MM.1S (cell line): Measurements from ENCODE around the gene MYH11.
"Not testable (repeated sequence)": the region's sequence is repeated elsewhere in the genome, so short reads cannot be mapped to it uniquely, and the experiment has no call there.

Source experiments
- DNase-seq: peaks from one replicate; pipeline ENCODE4 v3.0.0-alpha.2; 2015
- H2AFZ ChIP-seq: fragments of 300-600 bp; sonication (generic); 2 replicates; pipeline ENCODE4 v1.6.0; 2016; ENCODE audit warnings: antibody characterized with exemption, low read length
- H3F3A ChIP-seq: fragments of 300-600 bp; sonication (generic); 2 replicates; pipeline ENCODE4 v1.6.1; 2016; ENCODE audit warnings: mild to moderate bottlenecking, antibody characterized with exemption, low read length, moderate library complexity, mixed read lengths; ENCODE audit not compliant: insufficient read depth
- H3K27ac ChIP-seq: fragments of 300-600 bp; sonication (generic); 2 replicates; pipeline ENCODE4 v1.5.1; 2016; ENCODE audit warnings: mild to moderate bottlenecking, low read length
- H3K27me3 ChIP-seq: fragments of 300-600 bp; sonication (generic); replicated peaks from 2 replicates; pipeline ENCODE4 v1.6.0; 2016; ENCODE audit warnings: low read length; ENCODE audit not compliant: insufficient read depth
- H3K36me3 ChIP-seq: fragments of 300-600 bp; sonication (generic); replicated peaks from 2 replicates; pipeline ENCODE4 v1.6.1; 2016; ENCODE audit warnings: mild to moderate bottlenecking, low read length, mixed read lengths; ENCODE audit not compliant: insufficient read depth
- H3K4me1 ChIP-seq: fragments of 300-600 bp; sonication (generic); 2 replicates; pipeline ENCODE4 v1.6.1; 2016; ENCODE audit warnings: low read length, mixed read lengths
- H3K4me2 ChIP-seq: fragments of 300-600 bp; sonication (generic); 2 replicates; pipeline ENCODE4 v1.6.0; 2016; ENCODE audit warnings: low read depth, low read length
- H3K4me3 ChIP-seq: fragments of 300-600 bp; sonication (generic); 2 replicates; pipeline ENCODE4 v1.5.1; 2016; ENCODE audit warnings: low read length, mixed read lengths
- H3K79me2 ChIP-seq: fragments of 300-600 bp; sonication (generic); 2 replicates; pipeline ENCODE4 v1.6.1; 2016; ENCODE audit warnings: mixed run types, low read length, mixed read lengths
- H3K9ac ChIP-seq: fragments of 300-600 bp; sonication (generic); 2 replicates; pipeline ENCODE4 v1.6.1; 2016; ENCODE audit warnings: low read length, mixed read lengths
- H3K9me2 ChIP-seq: fragments of 300-600 bp; sonication (generic); replicated peaks from 2 replicates; pipeline ENCODE4 v1.6.1; 2016; ENCODE audit warnings: mild to moderate bottlenecking, low read length, mixed read lengths; ENCODE audit not compliant: insufficient read depth
- H3K9me3 ChIP-seq: fragments of 300-600 bp; sonication (generic); replicated peaks from 2 replicates; pipeline ENCODE4 v1.6.1; 2016; ENCODE audit warnings: mild to moderate bottlenecking, low read length, mixed read lengths; ENCODE audit not compliant: insufficient read depth
- H4K20me1 ChIP-seq: fragments of 300-600 bp; sonication (generic); 2 replicates; pipeline ENCODE4 v1.6.1; 2016; ENCODE audit warnings: mild to moderate bottlenecking, low read length, moderate library complexity, mixed read lengths; ENCODE audit not compliant: insufficient read depth
- EZH2 ChIP-seq: fragments of 300-600 bp; sonication (generic); optimal IDR thresholded peaks from 2 replicates; pipeline ENCODE3; 2017; ENCODE audit warnings: low read depth, mild to moderate bottlenecking, antibody characterized with exemption, low read length, mixed read lengths
- EZH2phosphoT487 ChIP-seq: fragments of 300-600 bp; sonication (generic); IDR thresholded peaks from 2 replicates; pipeline ENCODE4 v1.6.1; 2018; ENCODE audit warnings: antibody characterized with exemption, low read length
- TF ChIP-seq, protein P1 (sequence below): fragments of 300-600 bp; sonication (generic); IDR thresholded peaks from 2 replicates; pipeline ENCODE4 v1.5.1; 2016; ENCODE audit warnings: antibody characterized with exemption, low read length, mixed read lengths

Gene MYH11

GRCh38 chr16:15694499-15694898, 162.3 kb downstream of the MYH11 start:
- Histone ChIP-seq H3K36me3 (peaks cover 6% of the 10 kb centered on the region), H3K4me3 (no peak overlapping the region)

GRCh38 chr16:15692508-15692907, 164.3 kb downstream of the MYH11 start:
- H3K9me2 ChIP-seq, H3F3A ChIP-seq, H3K27me3 ChIP-seq, H3K4me1 ChIP-seq, H4K20me1 ChIP-seq, H2AFZ ChIP-seq, H3K27ac ChIP-seq, H3K4me2 ChIP-seq, H3K36me3 ChIP-seq, DNase-seq, H3K9ac ChIP-seq, H3K4me3 ChIP-seq, H3K9me3 ChIP-seq, H3K79me2 ChIP-seq: not testable (repeated sequence)

More at GRCh38 chr16:15694499-15694898, 162.3 kb downstream of the MYH11 start:
- no peaks in the 10 kb centered on the region for H3K9me3 ChIP-seq
- no peak overlapping the region for H3K27ac ChIP-seq
- no peaks in the 10 kb centered on the region for H3F3A ChIP-seq
- no peak overlapping the region for H2AFZ ChIP-seq
- no peaks in the 10 kb centered on the region for H3K4me1 ChIP-seq
- H3K27me3 ChIP-seq: no peaks in the 10 kb centered on the region
- H3K9ac ChIP-seq: no peak overlapping the region
- TF ChIP-seq EZH2 (no peak), EZH2phosphoT487 (no peak)
- TF ChIP-seq, protein P1, sequence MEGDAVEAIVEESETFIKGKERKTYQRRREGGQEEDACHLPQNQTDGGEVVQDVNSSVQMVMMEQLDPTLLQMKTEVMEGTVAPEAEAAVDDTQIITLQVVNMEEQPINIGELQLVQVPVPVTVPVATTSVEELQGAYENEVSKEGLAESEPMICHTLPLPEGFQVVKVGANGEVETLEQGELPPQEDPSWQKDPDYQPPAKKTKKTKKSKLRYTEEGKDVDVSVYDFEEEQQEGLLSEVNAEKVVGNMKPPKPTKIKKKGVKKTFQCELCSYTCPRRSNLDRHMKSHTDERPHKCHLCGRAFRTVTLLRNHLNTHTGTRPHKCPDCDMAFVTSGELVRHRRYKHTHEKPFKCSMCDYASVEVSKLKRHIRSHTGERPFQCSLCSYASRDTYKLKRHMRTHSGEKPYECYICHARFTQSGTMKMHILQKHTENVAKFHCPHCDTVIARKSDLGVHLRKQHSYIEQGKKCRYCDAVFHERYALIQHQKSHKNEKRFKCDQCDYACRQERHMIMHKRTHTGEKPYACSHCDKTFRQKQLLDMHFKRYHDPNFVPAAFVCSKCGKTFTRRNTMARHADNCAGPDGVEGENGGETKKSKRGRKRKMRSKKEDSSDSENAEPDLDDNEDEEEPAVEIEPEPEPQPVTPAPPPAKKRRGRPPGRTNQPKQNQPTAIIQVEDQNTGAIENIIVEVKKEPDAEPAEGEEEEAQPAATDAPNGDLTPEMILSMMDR: no peak
- H3K9me2 ChIP-seq: no peaks in the 10 kb centered on the region
- no peak for DNase-seq
- H4K20me1 ChIP-seq: no peaks in the 10 kb centered on the region
- no peaks in the 10 kb centered on the region for H3K79me2 ChIP-seq
- no peak overlapping the region for H3K4me2 ChIP-seq

- Histone ChIP-seq H4K20me1 (no peaks in the 10 kb centered on the region), H3K4me1 (no peaks in the 10 kb centered on the region), H3K4me2 (no peak overlapping the region), H3K9me2 (no peaks in the 10 kb centered on the region), H3K27me3 (no peaks in the 10 kb centered on the region), H3K9me3 (no peaks in the 10 kb centered on the region), H3K36me3 (peaks cover 5% of the 10 kb centered on the region), H3K27ac (no peak overlapping the region), H3K79me2 (0 out of 2 replicates have a peak, but pooled peaks cover 4% of the 10 kb centered on the region), H3K9ac (no peak overlapping the region), H3F3A (no peaks in the 10 kb centered on the region), H2AFZ (no peak overlapping the region), H3K4me3 (no peak overlapping the region)
- DNase-seq: no peak
- TF ChIP-seq EZH2phosphoT487: no peak
- TF ChIP-seq, protein P1: no peak
- TF ChIP-seq EZH2: no peak
These were observed 165.8 kb downstream of the MYH11 start for GRCh38 chr16:15691046-15691445.

- Histone ChIP-seq H3K9me3 (no peaks in the 10 kb centered on the region), H2AFZ (no peak overlapping the region), H3K79me2 (peaks cover 8% of the 10 kb centered on the region; the same call in 1 of the 2 replicates), H3K9me2 (no peaks in the 10 kb centered on the region), H3K27ac (no peak overlapping the region), H3F3A (no peaks in the 10 kb centered on the region), H3K4me2 (no peak overlapping the region), H3K9ac (no peak overlapping the region), H3K36me3 (peaks cover 5% of the 10 kb centered on the region), H3K4me3 (no peak overlapping the region), H4K20me1 (no peaks in the 10 kb centered on the region), H3K4me1 (no peaks in the 10 kb centered on the region), H3K27me3 (no peaks in the 10 kb centered on the region)
- TF ChIP-seq EZH2phosphoT487 (no peak), EZH2 (no peak)
- TF ChIP-seq, protein P1: no peak
- DNase-seq: no peak
These were observed 166.5 kb downstream of the MYH11 start for GRCh38 chr16:15690296-15690695.
